ENCODE results near the gene ADAMTS2.

Gene ADAMTS2

DNA sequence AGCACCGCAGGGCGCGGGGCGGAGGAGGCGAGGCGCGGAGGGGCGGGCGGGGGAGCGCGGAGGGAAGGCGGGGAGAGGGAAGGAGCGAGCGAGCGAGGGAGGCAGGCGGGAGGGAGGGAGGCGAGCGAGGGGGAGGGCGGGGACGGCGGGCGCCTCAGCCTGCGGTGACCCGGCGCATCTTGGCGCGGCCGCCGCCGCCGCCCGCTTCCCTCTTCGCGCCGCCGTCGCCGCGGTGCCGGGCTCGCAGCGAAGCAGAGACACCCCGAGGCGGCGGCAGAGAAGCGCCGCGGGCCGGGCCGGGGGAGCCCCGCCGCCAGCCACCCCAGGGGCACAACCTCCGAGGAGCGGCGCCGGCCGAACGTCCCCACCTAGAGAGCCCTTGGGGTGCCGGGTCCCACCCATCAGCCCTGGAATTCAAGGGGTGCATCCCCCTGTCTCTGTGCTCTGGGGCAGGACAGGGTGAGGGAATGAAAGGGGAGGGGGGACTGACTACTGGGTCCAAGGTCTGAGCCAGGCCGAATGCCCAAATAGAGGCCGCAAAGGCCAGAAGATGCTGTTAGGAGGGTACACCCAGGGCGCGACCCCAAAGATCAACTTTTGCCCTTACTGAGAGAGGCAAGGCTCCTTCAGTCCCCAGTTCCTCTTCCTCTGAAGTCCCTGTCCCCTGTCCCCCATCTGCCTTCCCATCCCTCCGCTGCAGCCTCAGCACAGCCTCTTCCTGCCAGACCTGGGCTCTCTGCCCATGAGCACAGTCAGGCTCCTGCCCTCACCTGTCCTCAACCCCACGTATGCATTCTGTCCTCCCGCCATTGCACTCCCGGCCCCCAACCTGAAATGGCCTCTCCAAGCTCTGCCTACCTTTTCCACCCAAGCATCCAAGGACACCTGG is at the start of gene ADAMTS2:
Gene ADAMTS2, minus strand, starts transcription at position 29 of the 889 bp plus-strand sequence. CDS start 133 bp downstream, outside the sequence.
- no peak for TF ChIP-seq ZFX (IDR thresholded peaks at IDR 0.05)
- TF ChIP-seq, protein P1, sequence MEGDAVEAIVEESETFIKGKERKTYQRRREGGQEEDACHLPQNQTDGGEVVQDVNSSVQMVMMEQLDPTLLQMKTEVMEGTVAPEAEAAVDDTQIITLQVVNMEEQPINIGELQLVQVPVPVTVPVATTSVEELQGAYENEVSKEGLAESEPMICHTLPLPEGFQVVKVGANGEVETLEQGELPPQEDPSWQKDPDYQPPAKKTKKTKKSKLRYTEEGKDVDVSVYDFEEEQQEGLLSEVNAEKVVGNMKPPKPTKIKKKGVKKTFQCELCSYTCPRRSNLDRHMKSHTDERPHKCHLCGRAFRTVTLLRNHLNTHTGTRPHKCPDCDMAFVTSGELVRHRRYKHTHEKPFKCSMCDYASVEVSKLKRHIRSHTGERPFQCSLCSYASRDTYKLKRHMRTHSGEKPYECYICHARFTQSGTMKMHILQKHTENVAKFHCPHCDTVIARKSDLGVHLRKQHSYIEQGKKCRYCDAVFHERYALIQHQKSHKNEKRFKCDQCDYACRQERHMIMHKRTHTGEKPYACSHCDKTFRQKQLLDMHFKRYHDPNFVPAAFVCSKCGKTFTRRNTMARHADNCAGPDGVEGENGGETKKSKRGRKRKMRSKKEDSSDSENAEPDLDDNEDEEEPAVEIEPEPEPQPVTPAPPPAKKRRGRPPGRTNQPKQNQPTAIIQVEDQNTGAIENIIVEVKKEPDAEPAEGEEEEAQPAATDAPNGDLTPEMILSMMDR (conservative IDR thresholded peaks at IDR 0.05) = no peak
- H3K27ac ChIP-seq = no peak within 1 kb of the TSS

DNA sequence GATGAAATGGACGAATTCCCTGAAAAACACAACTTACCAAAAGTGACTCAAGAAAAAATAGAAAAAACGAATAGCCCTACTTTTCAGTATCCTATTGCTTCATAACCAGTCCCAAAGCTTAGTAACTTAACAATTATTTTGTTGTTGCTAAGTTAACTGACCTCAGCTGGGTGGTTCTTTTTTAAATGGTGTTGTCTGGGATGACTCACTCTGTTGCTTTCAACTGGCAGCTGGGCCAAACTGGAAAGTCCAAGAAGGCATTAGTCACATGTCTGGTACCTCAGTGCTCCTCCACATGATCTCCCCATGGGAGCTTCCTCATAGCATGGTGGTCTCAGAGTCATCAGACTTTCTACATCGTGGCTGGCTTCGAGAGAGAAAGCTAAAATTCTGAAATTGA is 47.8 kb upstream of the ADAMTS2 start:
- TF ChIP-seq, protein P1 (conservative IDR thresholded peaks at IDR 0.05) = no peak
- no peak for TF ChIP-seq ZFX (IDR thresholded peaks at IDR 0.05)

DNA sequence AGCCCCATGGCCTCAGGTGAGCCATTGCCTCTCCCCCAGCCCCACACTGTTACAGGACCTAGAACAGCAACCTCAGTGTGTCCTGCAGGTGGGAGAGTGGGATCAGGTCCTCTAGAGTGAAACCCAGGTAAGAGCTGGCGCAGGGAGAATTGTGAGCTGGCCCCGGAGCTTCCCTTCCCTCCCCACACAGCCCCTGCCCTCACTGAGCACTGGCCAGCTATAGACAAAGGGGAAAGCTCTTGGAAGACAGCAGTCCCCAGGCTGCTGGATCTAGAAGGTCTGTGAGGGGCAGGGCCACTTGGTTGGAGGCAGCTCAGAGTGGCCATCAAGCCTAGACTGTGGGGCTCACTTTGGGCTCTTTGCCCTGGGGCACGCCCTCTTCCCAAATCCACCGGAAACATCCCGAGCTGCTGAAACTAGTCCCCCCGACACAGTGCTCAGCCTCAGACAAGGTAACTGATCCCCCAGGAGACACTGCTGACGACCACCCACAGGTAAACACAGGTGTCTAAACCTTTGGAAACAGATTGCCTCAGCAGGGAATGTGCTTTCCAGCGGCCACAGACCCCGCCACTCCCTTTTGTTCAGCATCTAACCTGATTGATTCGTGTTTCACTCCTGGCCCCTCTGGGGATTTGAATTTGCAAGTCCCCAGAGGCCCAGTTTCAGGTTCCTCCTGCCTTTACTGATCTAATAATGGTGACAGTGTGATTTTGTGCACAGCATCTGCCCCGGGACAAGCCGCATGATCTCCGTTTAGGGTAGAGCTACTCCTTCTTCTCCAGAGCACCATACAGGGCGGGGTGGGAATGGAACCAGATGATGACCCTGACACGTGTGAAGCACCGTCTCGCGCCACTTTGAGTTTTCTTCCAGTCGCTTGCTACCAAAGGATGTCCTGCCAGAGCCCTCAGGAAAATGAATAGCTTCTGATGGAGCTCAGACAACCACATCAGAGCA is 42.2 kb upstream of the ADAMTS2 start:
- no peak overlapping the region for H3K27ac ChIP-seq
- no peak for TF ChIP-seq ZFX (IDR thresholded peaks at IDR 0.05)
- TF ChIP-seq, protein P1 (conservative IDR thresholded peaks at IDR 0.05) = no peak

More for the DNA sequence above, 47.8 kb upstream of the ADAMTS2 start:
- H3K27ac ChIP-seq = no peak overlapping the region

DNA sequence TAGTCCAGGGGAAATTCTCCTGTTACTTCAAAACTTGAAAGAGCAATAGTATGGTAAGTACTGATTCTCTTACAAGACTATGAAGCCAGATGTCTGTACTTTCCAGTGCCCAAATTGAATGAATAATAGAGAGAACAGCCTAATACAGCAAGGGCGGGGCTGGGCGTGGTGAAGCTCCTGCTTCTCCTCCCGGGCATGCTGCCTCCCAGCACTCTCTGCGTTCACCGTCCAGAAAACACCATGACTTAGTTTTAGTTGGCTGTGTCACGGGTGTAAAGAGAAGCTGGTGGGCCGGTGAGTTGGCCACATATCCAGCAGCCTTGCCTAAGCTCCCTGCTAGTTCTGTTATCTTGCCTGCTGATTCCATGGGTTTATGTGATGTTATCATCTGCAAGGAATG is 40.7 kb upstream of the ADAMTS2 start:
- H3K27ac ChIP-seq = no peak overlapping the region
- TF ChIP-seq ZFX (IDR thresholded peaks at IDR 0.05) = no peak
- TF ChIP-seq, protein P1 (conservative IDR thresholded peaks at IDR 0.05) = no peak

DNA sequence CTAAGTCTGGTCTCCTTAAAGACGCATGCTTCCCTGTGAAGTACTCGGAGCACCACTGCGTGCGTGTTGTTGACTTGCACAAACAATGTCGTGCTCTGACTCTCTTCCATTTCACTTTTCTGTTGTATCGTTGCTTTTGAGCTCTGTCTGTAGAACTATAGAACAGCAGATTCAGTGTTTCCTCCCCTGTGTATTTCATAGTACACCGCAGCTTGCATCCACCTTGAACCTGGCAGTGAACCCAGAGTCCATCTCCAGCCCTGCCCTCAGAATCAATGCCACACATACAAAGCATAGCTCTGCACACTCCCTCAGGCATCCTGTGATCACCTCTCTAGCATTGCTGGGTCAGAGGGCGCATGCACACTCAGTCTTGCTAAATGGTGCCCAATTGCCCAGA is 37.2 kb upstream of the ADAMTS2 start:
- H3K27ac ChIP-seq = no peak overlapping the region
- TF ChIP-seq, protein P1 (conservative IDR thresholded peaks at IDR 0.05) = no peak
- no peak for TF ChIP-seq ZFX (IDR thresholded peaks at IDR 0.05)

DNA sequence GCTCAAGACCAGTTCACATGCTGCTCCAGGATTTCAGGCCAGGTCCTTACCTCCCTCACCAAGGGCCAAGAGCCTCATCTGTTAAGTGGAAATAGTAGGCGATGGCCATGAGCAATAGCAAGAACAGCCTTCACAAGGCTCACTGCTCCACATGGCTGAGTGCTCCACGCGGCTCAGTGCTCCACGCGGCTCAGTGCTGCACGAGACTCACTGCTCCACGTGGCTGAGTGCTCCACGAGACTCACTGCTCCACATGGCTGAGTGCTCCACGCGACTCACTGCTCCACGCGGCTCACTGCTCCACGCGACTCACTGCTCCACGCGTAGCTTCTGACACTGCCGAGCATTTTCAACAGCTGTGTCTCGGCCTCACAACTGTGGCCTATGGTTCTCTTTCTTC is 36.4 kb upstream of the ADAMTS2 start:
- no peak overlapping the region for H3K27ac ChIP-seq
- TF ChIP-seq, protein P1 (conservative IDR thresholded peaks at IDR 0.05) = no peak
- no peak for TF ChIP-seq ZFX (IDR thresholded peaks at IDR 0.05)
